Naive B cell (primary cell): ENCODE measurements around the gene JMJD1C. TPM values are rescaled to one million over a fixed set of nuclear protein-coding genes. Genes with fewer than 3 reads are reported as not detected.
"Not testable (repeated sequence)": the region's sequence is repeated elsewhere in the genome, so short reads cannot be mapped to it uniquely, and the experiment has no call there.

Experiments used
- ATAC-seq, 2 donors: fragments of 150-1000 bp; cut with Tn5 transposase; 2 replicates each; pipeline ENCODE4 v1.10.0; 2021; ENCODE audit warnings: low read depth in 2 of 2, mild to moderate bottlenecking in 2 of 2, moderate library complexity in 2 of 2
- DNase-seq: peaks from one replicate; pipeline ENCODE4 v3.0.0; 2022
- H3K27ac Mint-ChIP-seq, 6 donors: one replicate each; pipeline ENCODE4 v1.8.0; 2020 to 2022; ENCODE audit warnings: mild to moderate bottlenecking in 6 of 6, mixed read lengths in 6 of 6, moderate library complexity in 5 of 6, inconsistent platforms in 2 of 6
- H3K27me3 Mint-ChIP-seq, 3 donors: one replicate each; pipeline ENCODE4 v1.8.0; 2021 to 2022; ENCODE audit warnings: mixed read lengths in 3 of 3, mild to moderate bottlenecking in 1 of 3
- H3K36me3 Mint-ChIP-seq, 2 donors: one replicate each; pipeline ENCODE4 v1.8.0; 2020 to 2022; ENCODE audit warnings: mixed read lengths in 2 of 2, inconsistent platforms in 1 of 2, mild to moderate bottlenecking in 1 of 2
- H3K4me1 Mint-ChIP-seq, 3 donors: one replicate each; pipeline ENCODE4 v1.8.0; 2020 to 2022; ENCODE audit warnings: mixed read lengths in 3 of 3, inconsistent platforms in 1 of 3, mild to moderate bottlenecking in 1 of 3, moderate library complexity in 1 of 3
- H3K4me3 Mint-ChIP-seq, 8 donors: one replicate each; pipeline ENCODE4 v1.8.0; 2020 to 2022; ENCODE audit warnings: mild to moderate bottlenecking in 8 of 8, mixed read lengths in 8 of 8, moderate library complexity in 8 of 8, inconsistent platforms in 2 of 8
- H3K9me3 Mint-ChIP-seq, 7 donors: one replicate each; pipeline ENCODE4 v1.8.0; 2020 to 2022; ENCODE audit warnings: mixed read lengths in 7 of 7, mild to moderate bottlenecking in 5 of 7, inconsistent platforms in 2 of 7, moderate library complexity in 1 of 7
- polyA plus RNA-seq, 6 donors: library from polyadenylated mRNA; unstranded; fragments of 300-500 nt; fragmentation: Illumina TruSeq; gene quantifications; one replicate each; pipeline ENCODE4 v1.2.3, GENCODE V29; 2021; ENCODE audit warnings: low read depth in 6 of 6

The JMJD1C gene
- polyA plus RNA-seq, 6 donors from 2014 or later: 51.7 to 154 (median 124) TPM

GRCh38 chr10:63343476-63343875 is 122.3 kb downstream of the JMJD1C start:
- H3K36me3 Mint-ChIP-seq: no peaks in the 10 kb centered on the region
- no peaks in the 10 kb centered on the region for H3K9me3 Mint-ChIP-seq
- DNase-seq: no peak
- no peak overlapping the region for H3K27ac Mint-ChIP-seq
- H3K27me3 Mint-ChIP-seq: no peaks in the 10 kb centered on the region
- H3K4me3 Mint-ChIP-seq: no peak overlapping the region
- H3K4me1 Mint-ChIP-seq: peaks cover 8 to 22% (median 15%) of the 10 kb centered on the region in 3 donors
- no peak for ATAC-seq

DNA sequence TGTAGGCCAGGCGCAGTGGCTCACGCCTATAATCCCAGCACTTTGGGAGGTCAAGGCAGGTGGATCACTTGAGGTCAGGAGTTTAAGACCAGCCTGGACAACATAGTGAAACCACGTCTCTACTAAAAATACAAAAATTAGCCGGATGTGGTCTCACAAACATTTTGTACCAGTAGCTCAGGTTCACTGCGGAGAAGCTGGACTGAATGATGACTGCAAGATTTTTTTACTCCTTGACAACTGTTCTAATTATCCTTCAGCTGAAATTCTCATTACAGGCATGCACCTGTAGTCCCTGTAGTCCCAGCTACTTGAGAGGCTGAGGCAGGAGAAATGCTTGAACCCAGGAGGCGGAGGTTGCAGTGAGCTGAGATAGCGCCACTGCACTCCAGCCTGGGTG is 126.1 kb downstream of the JMJD1C start:
- not testable (repeated sequence) for H3K27me3 Mint-ChIP-seq, H3K4me1 Mint-ChIP-seq

DNA sequence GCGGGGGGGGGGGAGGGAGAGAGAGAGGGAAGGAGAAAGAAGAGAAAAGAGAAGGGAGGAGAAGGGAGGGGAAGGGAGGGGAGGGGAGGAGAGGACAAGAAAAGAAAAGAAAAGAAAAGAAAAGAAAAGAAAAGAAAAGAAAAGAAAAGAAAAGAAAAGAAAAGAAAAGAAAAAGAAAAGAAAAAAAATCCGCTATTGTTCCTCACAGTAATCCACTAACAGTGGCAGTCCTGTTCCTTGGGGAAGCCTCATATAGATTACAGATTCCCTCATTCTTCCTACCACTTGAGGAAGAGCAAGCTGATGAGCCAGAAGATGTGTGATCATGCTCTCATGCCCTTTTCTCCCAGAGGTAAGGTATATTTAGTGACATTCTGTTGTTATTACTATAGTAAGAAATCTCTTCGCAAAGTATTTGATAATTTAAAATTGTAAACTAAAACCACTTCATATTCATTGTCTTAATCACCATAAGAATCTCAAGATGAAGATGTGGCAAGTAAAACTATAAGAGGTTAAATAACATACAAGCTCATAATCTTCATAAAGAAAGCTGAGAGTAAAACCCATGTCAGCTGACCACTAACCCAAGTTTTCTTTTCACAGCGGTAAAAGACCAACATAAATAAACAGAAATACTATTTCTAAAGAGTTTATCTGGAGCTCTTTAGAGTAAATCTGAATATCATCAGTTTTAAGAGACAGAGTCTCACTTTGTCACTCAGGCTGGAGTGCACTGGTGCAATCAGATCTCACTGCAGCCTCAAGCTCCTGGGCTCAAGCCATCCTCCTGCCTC is 128.1 kb downstream of the JMJD1C start:
- no peaks in the 10 kb centered on the region for H3K36me3 Mint-ChIP-seq
- H3K27ac Mint-ChIP-seq: no peak overlapping the region
- H3K27me3 Mint-ChIP-seq: no peaks in the 10 kb centered on the region
- no peak overlapping the region for H3K4me3 Mint-ChIP-seq
- no peak for ATAC-seq
- no peak for DNase-seq
- H3K4me1 Mint-ChIP-seq: peaks cover 4 to 5% (median 4%) of the 10 kb centered on the region in 3 donors
- H3K9me3 Mint-ChIP-seq: no peaks in the 10 kb centered on the region

More for the DNA sequence above, 126.1 kb downstream of the JMJD1C start:
- not testable (repeated sequence) for ATAC-seq, H3K4me3 Mint-ChIP-seq, H3K27ac Mint-ChIP-seq, H3K9me3 Mint-ChIP-seq, H3K36me3 Mint-ChIP-seq, DNase-seq

DNA sequence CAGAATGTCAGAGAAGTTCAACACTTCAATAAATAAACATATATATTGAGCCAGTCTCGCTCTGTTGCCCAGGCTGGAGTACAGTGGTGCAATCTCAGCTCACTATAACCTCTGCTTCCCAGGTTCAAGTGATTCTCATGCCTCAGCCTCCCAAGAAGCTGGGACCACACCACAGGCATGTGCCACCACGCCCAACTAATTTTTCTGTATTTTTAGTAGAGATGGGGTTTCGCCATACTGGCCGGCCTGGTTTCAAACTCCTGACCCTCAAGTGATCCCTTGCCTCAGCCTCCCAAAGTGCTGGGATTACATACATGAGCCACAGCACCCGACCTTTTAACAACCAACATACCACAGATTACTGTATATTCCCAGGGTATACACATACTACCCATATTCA is 134.2 kb downstream of the JMJD1C start:
- no peak overlapping the region for H3K4me3 Mint-ChIP-seq
- H3K36me3 Mint-ChIP-seq: no peaks in the 10 kb centered on the region
- no peaks in the 10 kb centered on the region for H3K27me3 Mint-ChIP-seq
- peaks cover 0 to 5% (median 0%) of the 10 kb centered on the region in 3 donors for H3K4me1 Mint-ChIP-seq
- peak overlapping the region in 1 of 6 donors; percentile 57 for H3K27ac Mint-ChIP-seq
- DNase-seq (no peak), ATAC-seq (no peak)
- H3K9me3 Mint-ChIP-seq: no peaks in the 10 kb centered on the region

DNA sequence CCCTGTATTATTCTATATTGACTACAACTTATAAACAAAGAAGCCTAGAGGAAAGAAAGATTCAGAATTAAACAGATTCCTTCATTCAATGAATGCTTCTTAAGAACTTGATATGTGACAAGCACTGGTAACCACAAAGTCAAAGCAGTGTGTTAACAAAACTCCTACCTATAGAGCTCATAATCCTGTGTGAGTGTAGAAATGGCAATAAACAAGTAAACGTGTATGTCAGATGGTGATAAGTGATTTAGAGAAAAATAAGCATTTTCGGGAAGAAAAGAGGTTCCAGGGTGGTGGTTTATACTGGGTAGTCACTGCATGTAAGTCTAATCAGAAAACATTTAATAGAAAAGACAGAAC is 141.3 kb downstream of the JMJD1C start:
- Mint-ChIP-seq H3K9me3 (no peaks in the 10 kb centered on the region), H3K27ac (peak overlapping the region in 1 of 6 donors; percentile 87), H3K4me3 (no peak overlapping the region), H3K27me3 (no peaks in the 10 kb centered on the region), H3K4me1 (peaks cover 0 to 8% (median 0%) of the 10 kb centered on the region in 3 donors), H3K36me3 (no peaks in the 10 kb centered on the region)
- ATAC-seq (no peak), DNase-seq (no peak)

DNA sequence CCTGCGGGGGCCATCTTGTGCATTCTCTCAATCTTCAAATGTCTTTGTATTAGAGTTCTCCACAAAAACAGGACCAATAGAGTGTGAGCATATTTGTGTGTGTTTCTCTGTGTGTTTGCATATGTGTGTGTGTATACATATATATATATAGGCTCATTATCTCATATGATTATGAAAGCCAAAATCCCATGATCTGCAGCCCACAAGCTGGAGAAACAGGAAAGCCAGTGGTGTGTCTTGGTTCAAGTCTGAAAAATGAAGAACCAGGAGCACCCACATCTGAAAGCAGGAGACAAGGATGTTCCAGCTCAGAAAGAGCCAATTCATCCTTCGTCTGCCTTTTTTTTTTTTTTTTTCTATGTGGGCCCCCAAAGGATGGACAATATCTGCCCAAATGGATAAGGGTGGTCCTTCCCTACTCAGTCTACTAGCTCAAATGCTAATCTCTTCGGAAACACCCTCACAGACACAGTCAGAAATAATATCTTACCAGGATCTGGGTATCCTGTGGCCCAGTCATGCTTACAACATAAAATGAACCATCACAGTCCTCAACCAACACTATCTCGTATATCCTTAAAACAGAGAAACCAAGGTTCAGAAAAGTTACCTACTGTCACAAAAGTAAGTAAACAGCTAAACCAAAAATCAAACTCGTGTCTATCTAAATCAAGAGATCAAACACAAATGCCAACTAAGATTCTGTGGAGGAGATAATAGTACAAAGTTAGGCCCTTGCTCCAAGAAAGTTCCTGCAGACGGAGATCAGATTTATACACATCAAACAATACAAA is 141.9 kb downstream of the JMJD1C start:
- peak overlapping the region in 3 of 6 donors; percentile 16 to 87 (median 24) for H3K27ac Mint-ChIP-seq

DNA sequence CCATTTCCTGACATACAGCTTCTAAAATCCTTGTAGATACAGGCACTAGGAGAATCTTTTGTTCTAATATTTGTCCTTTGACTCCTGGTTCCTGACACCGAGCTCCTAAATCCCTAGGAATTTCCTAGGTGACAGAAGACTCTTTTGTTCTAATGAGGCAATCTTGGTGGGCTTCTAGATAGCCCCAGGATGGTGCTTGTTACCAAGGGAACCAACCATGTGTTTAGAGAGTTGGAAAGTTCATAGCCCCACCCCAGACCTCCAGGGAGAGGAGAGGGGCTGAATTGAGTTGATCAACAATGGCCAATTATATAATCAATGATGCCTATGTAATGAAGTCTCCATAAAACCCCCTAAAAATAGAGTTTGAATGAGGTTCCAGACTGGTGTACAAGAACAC is 145.1 kb downstream of the JMJD1C start:
- H3K4me1 Mint-ChIP-seq: peaks cover 0 to 8% (median 5%) of the 10 kb centered on the region in 3 donors
- H3K27ac Mint-ChIP-seq: no peak overlapping the region
- DNase-seq (no peak), ATAC-seq (no peak)
- no peaks in the 10 kb centered on the region for H3K9me3 Mint-ChIP-seq
- H3K4me3 Mint-ChIP-seq: no peak overlapping the region
- no peaks in the 10 kb centered on the region for H3K36me3 Mint-ChIP-seq
- H3K27me3 Mint-ChIP-seq: no peaks in the 10 kb centered on the region

More for the DNA sequence above, 141.9 kb downstream of the JMJD1C start:
- Mint-ChIP-seq H3K9me3 (no peaks in the 10 kb centered on the region), H3K4me3 (no peak overlapping the region), H3K27me3 (no peaks in the 10 kb centered on the region), H3K36me3 (no peaks in the 10 kb centered on the region), H3K4me1 (peaks cover 0 to 8% (median 0%) of the 10 kb centered on the region in 3 donors)
- ATAC-seq (no peak), DNase-seq (no peak)

GRCh38 chr10:63319231-63319630 is 146.5 kb downstream of the JMJD1C start:
- Mint-ChIP-seq H3K4me1 (peaks cover 0 to 5% (median 3%) of the 10 kb centered on the region in 3 donors), H3K27ac (no peak overlapping the region), H3K9me3 (no peaks in the 10 kb centered on the region), H3K27me3 (no peaks in the 10 kb centered on the region), H3K4me3 (no peak overlapping the region), H3K36me3 (no peaks in the 10 kb centered on the region)
- DNase-seq (no peak), ATAC-seq (no peak)

GRCh38 chr10:63318491-63318890 is 147.3 kb downstream of the JMJD1C start:
- Mint-ChIP-seq H3K27me3 (no peaks in the 10 kb centered on the region), H3K4me1 (peaks cover 0 to 6% (median 5%) of the 10 kb centered on the region in 3 donors), H3K4me3 (no peak overlapping the region), H3K36me3 (no peaks in the 10 kb centered on the region), H3K27ac (no peak overlapping the region), H3K9me3 (peaks cover 0 to 2% (median 0%) of the 10 kb centered on the region in 7 donors)
- DNase-seq: no peak
- ATAC-seq: no peak

- DNase-seq: no peak
- Mint-ChIP-seq H3K27ac (peak overlapping the region in 2 of 6 donors; percentile 57 to 78), H3K4me3 (no peak overlapping the region)
Measured at GRCh38 chr10:63314020-63314419, 151.8 kb downstream of the JMJD1C start.

DNA sequence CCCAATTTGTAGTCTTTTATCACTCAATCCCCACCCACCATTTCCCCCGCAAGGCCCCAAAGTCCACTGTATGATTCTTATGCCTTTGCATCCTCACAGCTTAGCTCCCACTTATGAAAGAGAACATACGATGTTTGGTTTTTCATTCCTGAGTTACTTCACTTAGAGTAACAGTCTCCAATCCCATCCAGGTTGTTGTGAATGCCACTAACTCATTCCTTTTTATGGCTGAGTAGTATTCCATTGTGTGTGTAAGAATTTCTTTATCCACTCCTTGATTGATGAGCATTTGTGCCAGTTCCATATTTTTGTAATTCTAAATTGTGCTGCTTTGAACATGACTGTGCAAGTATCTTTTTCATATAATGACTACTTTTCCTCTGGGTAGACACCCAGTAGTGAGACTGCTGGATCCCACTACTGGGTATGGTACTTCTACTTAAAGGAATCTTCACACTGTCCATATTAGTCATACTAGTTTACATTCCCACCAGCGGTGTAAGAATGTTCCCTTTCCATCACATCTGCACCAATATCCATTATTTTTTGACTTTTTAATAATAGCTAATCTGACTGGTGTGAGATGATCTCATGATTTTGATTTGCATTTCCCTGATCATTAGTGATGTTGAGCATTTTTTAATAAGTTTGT is 152.6 kb downstream of the JMJD1C start:
- H3K4me3 Mint-ChIP-seq: no peak overlapping the region
- H3K27me3 Mint-ChIP-seq: no peaks in the 10 kb centered on the region
- H3K9me3 Mint-ChIP-seq: peaks cover 0 to 2% (median 0%) of the 10 kb centered on the region in 7 donors
- no peak for ATAC-seq
- no peak overlapping the region for H3K27ac Mint-ChIP-seq
- peaks cover 0 to 16% (median 12%) of the 10 kb centered on the region in 3 donors for H3K4me1 Mint-ChIP-seq
- DNase-seq: no peak
- peaks cover 0 to 4% of the 10 kb centered on the region in 2 donors for H3K36me3 Mint-ChIP-seq

More at GRCh38 chr10:63314020-63314419, 151.8 kb downstream of the JMJD1C start:
- Mint-ChIP-seq H3K27me3 (no peaks in the 10 kb centered on the region), H3K36me3 (peaks cover 0 to 4% of the 10 kb centered on the region in 2 donors), H3K4me1 (peaks cover 0 to 8% (median 6%) of the 10 kb centered on the region in 3 donors), H3K9me3 (peaks cover 0 to 2% (median 0%) of the 10 kb centered on the region in 7 donors)
- ATAC-seq: no peak

- ATAC-seq: no peak
- peaks cover 0 to 4% of the 10 kb centered on the region in 2 donors for H3K36me3 Mint-ChIP-seq
- no peaks in the 10 kb centered on the region for H3K9me3 Mint-ChIP-seq
- DNase-seq: no peak
- H3K27me3 Mint-ChIP-seq: no peaks in the 10 kb centered on the region
- no peak overlapping the region for H3K4me3 Mint-ChIP-seq
- peak overlapping the region in 4 of 6 donors; percentile 4 to 78 (median 24) for H3K27ac Mint-ChIP-seq
- H3K4me1 Mint-ChIP-seq: peaks cover 0 to 19% (median 12%) of the 10 kb centered on the region in 3 donors
Measured at GRCh38 chr10:63308628-63309027, 157.1 kb downstream of the JMJD1C start.

- no peaks in the 10 kb centered on the region for H3K27me3 Mint-ChIP-seq
- ATAC-seq: no peak
Measured at GRCh38 chr10:63304146-63304545, 161.6 kb downstream of the JMJD1C start.

More at GRCh38 chr10:63304146-63304545, 161.6 kb downstream of the JMJD1C start:
- Mint-ChIP-seq H3K4me3 (no peak overlapping the region), H3K4me1 (peaks cover 12 to 24% (median 16%) of the 10 kb centered on the region in 3 donors), H3K27ac (peak overlapping the region in 1 of 6 donors; percentile 74), H3K36me3 (no peaks in the 10 kb centered on the region), H3K9me3 (no peaks in the 10 kb centered on the region)
- DNase-seq: no peak
